ENCODE data around the gene NFATC2. TPM values are rescaled to one million over a fixed set of nuclear protein-coding genes. Genes with fewer than 3 reads are reported as not detected.

The NFATC2 gene
- total RNA-seq, 4 donors from 2014 or later, result 8.8 to 15.6 (median 13.0) TPM

GRCh38 chr20:51413857-51414256, 128.7 kb downstream of the NFATC2 start:
- Histone ChIP-seq H3K36me3 (peaks cover 0 to 13% (median 0%) of the 10 kb centered on the region in 4 donors), H3K4me3 (no peak overlapping the region), H3K4me1 (peaks cover 12 to 35% (median 24%) of the 10 kb centered on the region in 4 donors), H3K27me3 (no peaks in the 10 kb centered on the region), H3K9me3 (no peaks in the 10 kb centered on the region), H3K27ac (replicated peaks in 1 of 4) (peak overlapping the region in 2 of 4 donors; percentile 52 to 69)
- intact Hi-C loops (cut with DNase I), result no loop called here
- no peak for DNase-seq (ENCODE audit: extremely low spot score)
- WGBS, result 89% methylated on average over 5 of the region's 5 CpGs
- no peak for TF ChIP-seq POLR2A (IDR thresholded peaks at IDR 0.05; ENCODE audit: low read depth)
- TF ChIP-seq POLR2AphosphoS5 (IDR thresholded peaks at IDR 0.05), result no peak
- TF ChIP-seq EP300 (IDR thresholded peaks at IDR 0.05), result no peak
- no peak for TF ChIP-seq CTCF (IDR thresholded peaks at IDR 0.05)

- no peak for DNase-seq (ENCODE audit: extremely low spot score)
- no peaks in the 10 kb centered on the region for H3K9me3 ChIP-seq
- no peak overlapping the region for H3K4me3 ChIP-seq
- H3K27ac ChIP-seq (replicated peaks in 1 of 4), result peak overlapping the region; percentile 33 to 69 (median 56)
- 92% methylated on average over 1 of the region's 15 CpGs for WGBS
- intact Hi-C loops (cut with DNase I), result no loop called here
- TF ChIP-seq POLR2AphosphoS5 (IDR thresholded peaks at IDR 0.05), result no peak
- TF ChIP-seq EP300 (IDR thresholded peaks at IDR 0.05), result no peak
- no peak for TF ChIP-seq CTCF (IDR thresholded peaks at IDR 0.05)
- TF ChIP-seq POLR2A (IDR thresholded peaks at IDR 0.05; ENCODE audit: low read depth), result no peak
- H3K4me1 ChIP-seq, result peaks cover 12 to 35% (median 24%) of the 10 kb centered on the region in 4 donors
- H3K27me3 ChIP-seq, result no peaks in the 10 kb centered on the region
- peaks cover 0 to 10% (median 0%) of the 10 kb centered on the region in 4 donors for H3K36me3 ChIP-seq
These were observed 129.5 kb downstream of the NFATC2 start for GRCh38 chr20:51412951-51413481.

DNA sequence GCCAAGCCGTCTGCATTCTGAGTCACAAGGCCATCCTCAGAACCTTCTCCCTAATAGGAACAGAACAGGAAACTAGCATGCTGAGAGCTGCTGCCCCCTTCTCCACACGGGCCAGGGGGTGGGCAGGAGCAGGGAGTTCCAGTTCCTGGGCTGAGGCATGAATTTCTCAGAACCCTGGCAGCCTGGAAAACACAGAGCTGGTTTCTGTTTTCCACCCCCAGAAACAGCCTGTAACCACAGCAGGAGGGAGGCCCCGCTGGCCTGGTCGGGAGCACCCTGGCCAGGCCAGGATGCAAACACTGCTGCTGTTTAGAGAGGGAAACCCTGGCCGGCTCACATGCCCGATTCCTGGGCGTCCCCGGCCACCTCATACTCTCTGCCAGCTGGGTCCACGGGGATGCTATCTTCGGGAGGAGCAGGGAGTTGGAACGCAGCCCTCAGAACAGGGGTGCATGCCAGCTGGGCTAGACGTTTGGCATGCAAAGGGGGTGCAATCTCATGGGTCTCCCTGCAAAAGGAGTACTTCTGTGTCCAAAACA, 130.1 kb downstream of the NFATC2 start:
- no peaks in the 10 kb centered on the region for H3K9me3 ChIP-seq
- TF ChIP-seq EP300 (IDR thresholded peaks at IDR 0.05) (peak; percentile 30), POLR2AphosphoS5 (IDR thresholded peaks at IDR 0.05) (peak in 1 of 2 donors; percentile 27), CTCF (IDR thresholded peaks at IDR 0.05) (no peak), POLR2A (IDR thresholded peaks at IDR 0.05; ENCODE audit: low read depth) (no peak)
- WGBS, result 18% methylated on average over 3 of the region's 12 CpGs
- peak overlapping the region in 2 of 4 donors; percentile 15 to 27 for H3K4me3 ChIP-seq
- no peak for DNase-seq (ENCODE audit: extremely low spot score)
- peaks cover 12 to 30% (median 24%) of the 10 kb centered on the region in 4 donors for H3K4me1 ChIP-seq
- peaks cover 0 to 6% (median 0%) of the 10 kb centered on the region in 4 donors for H3K36me3 ChIP-seq
- intact Hi-C loops (cut with DNase I), result no loop called here
- H3K27me3 ChIP-seq, result no peaks in the 10 kb centered on the region
- peak overlapping the region; percentile 33 to 69 (median 58) for H3K27ac ChIP-seq (replicated peaks in 1 of 4)

DNA sequence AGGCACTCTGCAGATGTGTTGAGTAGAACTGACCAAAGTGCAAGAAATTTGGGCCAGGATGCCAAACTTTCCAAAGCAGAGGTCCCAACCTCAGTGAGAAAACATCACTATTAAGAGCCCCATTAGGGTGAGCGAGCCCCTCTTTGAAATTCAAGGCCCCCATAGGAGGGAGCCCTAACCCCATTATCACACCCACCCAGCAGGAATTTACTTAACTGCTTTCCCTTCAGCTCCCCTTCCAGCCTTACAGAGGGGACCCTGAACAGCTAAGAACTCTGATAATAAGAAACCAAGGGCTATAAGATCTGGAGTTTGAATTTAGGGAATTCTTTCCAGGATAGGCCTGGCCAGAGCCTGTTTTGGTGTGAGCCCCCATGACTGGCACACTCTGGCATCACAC, 130.6 kb downstream of the NFATC2 start:
- TF ChIP-seq POLR2A (IDR thresholded peaks at IDR 0.05; ENCODE audit: low read depth), result no peak
- Histone ChIP-seq H3K36me3 (peaks cover 0 to 6% (median 0%) of the 10 kb centered on the region in 4 donors), H3K4me1 (peaks cover 12 to 25% (median 24%) of the 10 kb centered on the region in 4 donors), H3K9me3 (no peaks in the 10 kb centered on the region), H3K27me3 (no peaks in the 10 kb centered on the region), H3K4me3 (no peak overlapping the region), H3K27ac (replicated peaks in 1 of 4) (peak overlapping the region; percentile 33 to 69 (median 58))
- WGBS, result 100% methylated on average over 1 of the region's 1 CpG
- no peak for DNase-seq (ENCODE audit: extremely low spot score)
- intact Hi-C loops (cut with DNase I), result no loop called here

- no peak for TF ChIP-seq EP300 (IDR thresholded peaks at IDR 0.05)
- TF ChIP-seq POLR2AphosphoS5 (IDR thresholded peaks at IDR 0.05), result no peak
- no peak for TF ChIP-seq CTCF (IDR thresholded peaks at IDR 0.05)
- no peak for TF ChIP-seq POLR2A (IDR thresholded peaks at IDR 0.05; ENCODE audit: low read depth)
- no peaks in the 10 kb centered on the region for H3K27me3 ChIP-seq
- H3K27ac ChIP-seq (replicated peaks in 1 of 4), result peak overlapping the region in 1 of 4 donors; percentile 13
- no peak for DNase-seq (ENCODE audit: extremely low spot score)
- WGBS, result 91% methylated on average over 4 of the region's 4 CpGs
- H3K9me3 ChIP-seq, result no peaks in the 10 kb centered on the region
- H3K4me3 ChIP-seq, result no peak overlapping the region
- peaks cover 0 to 14% (median 0%) of the 10 kb centered on the region in 4 donors for H3K36me3 ChIP-seq
- peaks cover 12 to 25% (median 23%) of the 10 kb centered on the region in 4 donors for H3K4me1 ChIP-seq
- intact Hi-C loops (cut with DNase I), result no loop called here
These were observed 131.8 kb downstream of the NFATC2 start for GRCh38 chr20:51410586-51411325.

All from esophagus muscularis mucosa (tissue), 4 donors.